ENCODE measurements around the gene TAAR8.
"Not testable (repeated sequence)": the region's sequence is repeated elsewhere in the genome, so short reads cannot be mapped to it uniquely, and the experiment has no call there.

TAAR8 gene

GRCh38 chr6:132548746-132549463, 3.6 kb upstream of the TAAR8 start:
- no peak for DNase-seq

- no peak for DNase-seq
Observed at GRCh38 chr6:132551214-132551613, 1.3 kb upstream of the TAAR8 start.

- DNase-seq: not testable (repeated sequence)
Observed at GRCh38 chr6:132560087-132560486, 7.6 kb downstream of the TAAR8 start.

- no peak for DNase-seq
Observed at GRCh38 chr6:132566404-132566803, 13.9 kb downstream of the TAAR8 start.

- DNase-seq: no peak
Observed at GRCh38 chr6:132567566-132567965, 15.1 kb downstream of the TAAR8 start.

- no peak for DNase-seq
Observed at GRCh38 chr6:132568611-132569010, 16.1 kb downstream of the TAAR8 start.

- no peak for DNase-seq
Observed at GRCh38 chr6:132569170-132569569, 16.7 kb downstream of the TAAR8 start.

- DNase-seq: no peak
Observed at GRCh38 chr6:132570221-132570777, 17.8 kb downstream of the TAAR8 start, which contains the start of gene TAAR6. Gene TAAR6 (plus strand): TSS chr6:132570322. CDS start chr6:132570322, 0 bp downstream.

- DNase-seq: no peak
Observed at GRCh38 chr6:132571774-132572173, 19.3 kb downstream of the TAAR8 start.

GRCh38 chr6:132584698-132585097, 32.2 kb downstream of the TAAR8 start:
- no peak for DNase-seq

- DNase-seq: peak; percentile 4
Observed at GRCh38 chr6:132587424-132587823, 35.0 kb downstream of the TAAR8 start.

GRCh38 chr6:132589454-132589853, 37.0 kb downstream of the TAAR8 start, which contains the start of gene TAAR5:
Gene TAAR5 (minus strand): TSS chr6:132589741. CDS start chr6:132589686, 55 bp downstream.
- DNase-seq: no peak

- no peak for DNase-seq
Observed at GRCh38 chr6:132590362-132590761, 37.9 kb downstream of the TAAR8 start.

- no peak for DNase-seq
Observed at GRCh38 chr6:132592855-132593254, 40.4 kb downstream of the TAAR8 start.

GRCh38 chr6:132596201-132596600, 43.7 kb downstream of the TAAR8 start:
- DNase-seq: no peak

- no peak for DNase-seq
Observed at GRCh38 chr6:132598473-132598872, 46.0 kb downstream of the TAAR8 start.

- DNase-seq: not testable (repeated sequence)
Observed at GRCh38 chr6:132600900-132601299, 48.4 kb downstream of the TAAR8 start.

Measured in CD4-positive, alpha-beta T cell treated with Interleukin-12 subunit alpha and Interleukin-12 subunit beta, for 1 hour (primary cell).